RWPE1 (cell line): Measurements from ENCODE around the gene RAD18.

ENCODE experiments used
- CTCF ChIA-PET: fragments of 350-600 bp; sonication (Branson Sonifier 250); formaldehyde crosslinking; extraction: SDS; loops from one replicate; lab custom pipeline; 2021; lab: Yijun Ruan, JAX
- POLR2A ChIA-PET: fragments of 400-600 bp; formaldehyde crosslinking; extraction: SDS; loops from one replicate; lab custom pipeline; 2020; ENCODE audit warnings: antibody characterized with exemption; ENCODE audit not compliant: low non-redundant PET; lab: Yijun Ruan, JAX
- DNase-seq: peaks from one replicate; pipeline ENCODE4 v3.0.0; 2012; ENCODE audit warnings: low spot score
- H3K27ac ChIP-seq: fragments of 450-650 bp; 2 replicates; pipeline ENCODE4 v1.5.1; 2017
- CTCF ChIP-seq: fragments of 450-650 bp; conservative IDR thresholded peaks from 2 replicates; pipeline ENCODE4 v1.5.1; 2017; ENCODE audit warnings: low read depth, mild to moderate bottlenecking

RAD18 gene

GRCh38 chr3:8853081-8853480 lies 110.2 kb downstream of the RAD18 start:
- H3K27ac ChIP-seq = no peak overlapping the region
- TF ChIP-seq CTCF = no peak
- ChIA-PET POLR2A (no interaction called here), CTCF (no interaction called here)
- no peak for DNase-seq

- no peak overlapping the region for H3K27ac ChIP-seq
- TF ChIP-seq CTCF = no peak
- CTCF ChIA-PET = no interaction called here
- no peak for DNase-seq
- POLR2A ChIA-PET = no interaction called here
Observed at GRCh38 chr3:8852511-8852910, 110.8 kb downstream of the RAD18 start.

DNA sequence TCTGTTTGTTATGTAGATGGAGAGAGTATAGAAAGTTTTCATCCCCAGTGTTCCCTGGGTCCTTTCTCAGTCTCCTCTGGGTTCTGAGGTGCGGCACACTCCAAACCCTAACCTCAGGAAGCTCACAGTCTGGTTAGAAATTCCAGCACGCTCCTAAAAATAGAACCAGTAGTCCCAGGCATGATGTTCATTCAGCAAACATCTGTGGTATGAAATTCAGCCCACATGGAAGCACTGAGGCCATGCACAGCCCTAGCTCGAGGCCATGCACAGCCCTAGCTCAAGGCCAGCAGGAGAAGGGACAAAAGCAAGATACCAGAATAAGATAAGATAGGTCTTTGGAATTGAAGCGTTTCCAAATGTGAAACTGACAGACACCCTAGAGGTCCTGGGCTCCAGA lies 111.6 kb downstream of the RAD18 start:
- no peak for TF ChIP-seq CTCF
- DNase-seq = no peak
- CTCF ChIA-PET = interaction anchor here (0.8 kb wide), 1 partner anchor 82 kb away, joined by 3 read pairs; the partner anchor contains the start of gene OXTR

DNA sequence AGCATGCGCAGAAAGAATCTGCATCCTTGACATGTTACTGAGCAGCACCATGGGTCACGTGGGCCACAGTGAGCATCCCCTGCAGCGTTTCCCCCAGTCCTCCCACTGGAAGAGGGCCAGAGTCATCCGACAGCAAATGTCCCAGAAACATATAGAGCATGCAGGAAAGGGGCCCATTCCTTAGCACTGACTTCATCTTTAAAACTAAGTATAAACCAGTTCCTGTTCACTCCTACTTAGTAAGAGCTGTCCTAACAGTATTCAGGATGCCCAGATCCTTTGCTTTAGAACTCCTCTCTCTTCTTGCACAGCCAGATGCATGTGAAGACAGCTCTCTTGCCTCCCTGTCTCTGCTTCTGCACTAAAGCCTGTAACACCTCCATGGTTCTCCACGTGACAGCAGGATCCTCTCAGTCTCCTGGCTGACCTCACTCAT lies 114.6 kb downstream of the RAD18 start:
- TF ChIP-seq CTCF = no peak
- POLR2A ChIA-PET = interaction anchor here (0.5 kb wide), 1 partner anchor 8 kb away, joined by 3 read pairs; no protein-coding TSS in a partner anchor
- DNase-seq = no peak
- CTCF ChIA-PET = interaction anchor here (0.6 kb wide), 1 partner anchor 36 kb away, joined by 4 read pairs; no protein-coding TSS in a partner anchor
- H3K27ac ChIP-seq = no peak overlapping the region

More for the DNA sequence above, 111.6 kb downstream of the RAD18 start:
- POLR2A ChIA-PET = no interaction called here
- H3K27ac ChIP-seq = no peak overlapping the region

GRCh38 chr3:8847317-8847716 lies 116.0 kb downstream of the RAD18 start:
- no peak for DNase-seq
- POLR2A ChIA-PET = no interaction called here
- H3K27ac ChIP-seq = no peak overlapping the region
- TF ChIP-seq CTCF = no peak
- CTCF ChIA-PET = no interaction called here

GRCh38 chr3:8846176-8846575 lies 117.1 kb downstream of the RAD18 start:
- no peak for DNase-seq
- ChIA-PET POLR2A (no interaction called here), CTCF (no interaction called here)
- no peak overlapping the region for H3K27ac ChIP-seq
- no peak for TF ChIP-seq CTCF

DNA sequence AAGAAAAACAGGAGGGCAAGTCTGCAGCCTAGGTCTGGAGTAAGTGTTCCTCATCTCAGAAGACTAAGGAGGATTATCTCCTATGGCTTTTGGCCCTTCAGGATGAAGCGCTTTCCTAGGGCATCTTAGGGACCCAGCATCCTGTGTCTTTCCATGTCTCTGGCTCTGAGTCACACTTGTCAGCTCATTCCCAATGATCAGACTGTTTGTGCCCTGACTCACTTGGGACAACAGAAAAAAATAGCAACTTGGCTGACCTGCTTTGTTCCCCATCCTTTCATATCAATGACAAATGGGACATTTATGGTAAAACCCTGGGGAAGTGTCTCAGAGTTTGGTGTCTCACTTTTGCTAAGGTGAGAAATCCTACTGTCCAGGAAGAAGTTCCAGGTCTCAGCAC lies 117.6 kb downstream of the RAD18 start:
- H3K27ac ChIP-seq = no peak overlapping the region
- ChIA-PET POLR2A (no interaction called here), CTCF (no interaction called here)
- TF ChIP-seq CTCF = no peak
- DNase-seq = peak; percentile 13
